OCI-LY1 (cell line): ENCODE data around the gene PARS2.
A peak's percentile ranks its signal among the peaks of the same experiment; 100 is the strongest.

Experiments used
- H2AFZ ChIP-seq: fragments of 200-600 bp; sonication (generic), shearing (Covaris generic); 2 replicates; pipeline ENCODE4 v1.6.0; 2014; ENCODE audit warnings: antibody characterized with exemption, mild to moderate bottlenecking, low read length
- H3F3A ChIP-seq: fragments of 200-600 bp; sonication (generic), shearing (Covaris generic); 2 replicates; pipeline ENCODE4 v1.6.0; 2014; ENCODE audit warnings: mild to moderate bottlenecking, antibody characterized with exemption, low read length, moderate library complexity; ENCODE audit not compliant: insufficient read depth
- H3K27ac ChIP-seq: fragments of 200-600 bp; sonication (generic); 2 replicates; pipeline ENCODE4 v1.5.1; 2014; ENCODE audit warnings: low read length, mixed run types, mild to moderate bottlenecking, low read depth; ENCODE audit not compliant: poor library complexity, severe bottlenecking
- H3K27me3 ChIP-seq: fragments of 200-600 bp; sonication (generic); 2 replicates; pipeline ENCODE4 v1.6.0; 2014; ENCODE audit warnings: antibody characterized with exemption, mild to moderate bottlenecking, low read length, moderate library complexity; ENCODE audit not compliant: insufficient read depth
- H3K36me3 ChIP-seq: fragments of 200-600 bp; sonication (generic); 2 replicates; pipeline ENCODE4 v1.6.1; 2014; ENCODE audit warnings: mild to moderate bottlenecking, antibody characterized with exemption, low read length, moderate library complexity, mixed read lengths; ENCODE audit not compliant: insufficient read depth
- H3K4me1 ChIP-seq: fragments of 200-600 bp; sonication (generic); 2 replicates; pipeline ENCODE4 v1.5.1; 2014; ENCODE audit warnings: mild to moderate bottlenecking, low read length, moderate library complexity; ENCODE audit not compliant: insufficient read depth, severe bottlenecking
- H3K4me2 ChIP-seq: fragments of 200-600 bp; sonication (generic), shearing (Covaris generic); 2 replicates; pipeline ENCODE4 v1.6.1; 2014; ENCODE audit warnings: low read length
- H3K4me3 ChIP-seq: fragments of 200-600 bp; sonication (generic); 2 replicates; pipeline ENCODE4 v1.5.1; 2014; ENCODE audit warnings: low read length, low read depth, mild to moderate bottlenecking, mixed read lengths; ENCODE audit not compliant: poor library complexity, severe bottlenecking
- H3K79me2 ChIP-seq: fragments of 200-600 bp; shearing (Covaris generic); 2 replicates; pipeline ENCODE4 v1.6.1; 2016; ENCODE audit warnings: mixed run types, low read length, mixed read lengths; ENCODE audit not compliant: insufficient read depth
- H3K9ac ChIP-seq: fragments of 200-600 bp; sonication (generic), shearing (Covaris generic); 2 replicates; pipeline ENCODE4 v1.6.1; 2014; ENCODE audit warnings: mild to moderate bottlenecking, low read length, mixed read lengths
- H3K9me2 ChIP-seq: fragments of 200-600 bp; sonication (generic), shearing (Covaris generic); 2 replicates; pipeline ENCODE4 v1.6.1; 2014; ENCODE audit warnings: low read depth, mild to moderate bottlenecking, low read length, mixed read lengths
- H3K9me3 ChIP-seq: fragments of 200-600 bp; shearing (Covaris generic); 2 replicates; pipeline ENCODE4 v1.6.1; 2014; ENCODE audit warnings: low read length, mixed read lengths
- H4K20me1 ChIP-seq: fragments of 200-600 bp; sonication (generic), shearing (Covaris generic); 2 replicates; pipeline ENCODE4 v1.6.0; 2016; ENCODE audit warnings: mild to moderate bottlenecking, low read length; ENCODE audit not compliant: insufficient read depth
- EZH2 ChIP-seq: fragments of 200-600 bp; sonication (generic), shearing (Covaris generic); IDR thresholded peaks from 2 replicates; pipeline ENCODE4 v1.8.0; 2017; ENCODE audit warnings: borderline replicate concordance, mixed run types, mild to moderate bottlenecking, antibody characterized with exemption, low read length, moderate library complexity, mixed read lengths
- TF ChIP-seq, protein P1 (sequence below): fragments of 200-600 bp; sonication (generic), shearing (Covaris generic); IDR thresholded peaks from 2 replicates; pipeline ENCODE4 v1.5.1; 2017; ENCODE audit warnings: mild to moderate bottlenecking, antibody characterized with exemption, low read length, moderate library complexity, mixed read lengths

The PARS2 gene

DNA sequence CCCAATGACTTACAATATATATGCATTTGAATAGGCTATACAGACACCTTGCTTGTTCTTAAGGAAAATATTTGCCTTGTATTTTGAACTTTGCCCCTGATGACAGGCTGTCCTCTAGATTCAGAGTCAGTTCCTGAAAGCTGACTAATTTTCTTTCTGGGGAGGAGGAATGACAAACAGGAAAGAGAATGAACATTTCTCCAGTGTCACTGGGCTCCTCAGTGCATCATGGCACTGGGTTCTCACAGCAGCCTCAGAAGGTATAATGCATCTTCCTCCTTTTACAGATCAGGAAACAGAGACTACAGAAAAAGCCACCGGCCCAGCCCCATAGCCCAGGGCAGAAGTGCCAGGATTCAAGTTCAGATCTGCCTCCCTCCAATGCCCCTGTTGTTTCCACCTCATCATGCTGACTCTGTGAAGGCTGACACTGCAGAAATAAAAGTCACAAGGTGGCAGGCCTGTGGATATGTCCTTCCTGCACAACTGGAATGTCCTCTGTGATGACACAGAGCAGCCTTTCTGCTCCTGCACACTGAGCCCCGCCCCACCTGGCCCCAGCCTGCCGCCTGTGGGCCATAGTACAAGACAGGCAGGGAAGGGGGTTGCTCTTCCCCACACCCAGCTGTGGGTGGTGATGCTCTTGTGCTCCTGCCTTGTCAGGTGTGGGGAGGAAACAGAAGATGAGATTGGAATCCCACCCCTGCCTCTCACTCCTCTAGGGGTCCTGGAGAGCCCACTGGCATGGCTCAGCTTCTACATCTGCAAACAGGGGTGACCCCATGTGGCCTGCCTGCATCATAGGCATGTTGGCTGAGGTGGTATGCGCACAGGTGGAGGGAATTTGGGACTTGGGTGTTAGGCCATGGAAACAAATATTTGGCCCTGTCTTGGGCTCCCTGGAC is 30.4 kb upstream of the PARS2 start:
- Histone ChIP-seq H4K20me1 (no peaks in the 10 kb centered on the region), H3K27me3 (no peaks in the 10 kb centered on the region), H3K79me2 (no peaks in the 10 kb centered on the region), H3K4me1 (no peaks in the 10 kb centered on the region), H3K9me3 (no peaks in the 10 kb centered on the region), H2AFZ (no peak overlapping the region), H3K27ac (no peak overlapping the region), H3F3A (no peaks in the 10 kb centered on the region), H3K36me3 (no peaks in the 10 kb centered on the region), H3K4me3 (no peak overlapping the region), H3K4me2 (no peak overlapping the region), H3K9me2 (no peaks in the 10 kb centered on the region), H3K9ac (no peak overlapping the region)
- TF ChIP-seq, protein P1, sequence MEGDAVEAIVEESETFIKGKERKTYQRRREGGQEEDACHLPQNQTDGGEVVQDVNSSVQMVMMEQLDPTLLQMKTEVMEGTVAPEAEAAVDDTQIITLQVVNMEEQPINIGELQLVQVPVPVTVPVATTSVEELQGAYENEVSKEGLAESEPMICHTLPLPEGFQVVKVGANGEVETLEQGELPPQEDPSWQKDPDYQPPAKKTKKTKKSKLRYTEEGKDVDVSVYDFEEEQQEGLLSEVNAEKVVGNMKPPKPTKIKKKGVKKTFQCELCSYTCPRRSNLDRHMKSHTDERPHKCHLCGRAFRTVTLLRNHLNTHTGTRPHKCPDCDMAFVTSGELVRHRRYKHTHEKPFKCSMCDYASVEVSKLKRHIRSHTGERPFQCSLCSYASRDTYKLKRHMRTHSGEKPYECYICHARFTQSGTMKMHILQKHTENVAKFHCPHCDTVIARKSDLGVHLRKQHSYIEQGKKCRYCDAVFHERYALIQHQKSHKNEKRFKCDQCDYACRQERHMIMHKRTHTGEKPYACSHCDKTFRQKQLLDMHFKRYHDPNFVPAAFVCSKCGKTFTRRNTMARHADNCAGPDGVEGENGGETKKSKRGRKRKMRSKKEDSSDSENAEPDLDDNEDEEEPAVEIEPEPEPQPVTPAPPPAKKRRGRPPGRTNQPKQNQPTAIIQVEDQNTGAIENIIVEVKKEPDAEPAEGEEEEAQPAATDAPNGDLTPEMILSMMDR = no peak
- TF ChIP-seq EZH2 = no peak

DNA sequence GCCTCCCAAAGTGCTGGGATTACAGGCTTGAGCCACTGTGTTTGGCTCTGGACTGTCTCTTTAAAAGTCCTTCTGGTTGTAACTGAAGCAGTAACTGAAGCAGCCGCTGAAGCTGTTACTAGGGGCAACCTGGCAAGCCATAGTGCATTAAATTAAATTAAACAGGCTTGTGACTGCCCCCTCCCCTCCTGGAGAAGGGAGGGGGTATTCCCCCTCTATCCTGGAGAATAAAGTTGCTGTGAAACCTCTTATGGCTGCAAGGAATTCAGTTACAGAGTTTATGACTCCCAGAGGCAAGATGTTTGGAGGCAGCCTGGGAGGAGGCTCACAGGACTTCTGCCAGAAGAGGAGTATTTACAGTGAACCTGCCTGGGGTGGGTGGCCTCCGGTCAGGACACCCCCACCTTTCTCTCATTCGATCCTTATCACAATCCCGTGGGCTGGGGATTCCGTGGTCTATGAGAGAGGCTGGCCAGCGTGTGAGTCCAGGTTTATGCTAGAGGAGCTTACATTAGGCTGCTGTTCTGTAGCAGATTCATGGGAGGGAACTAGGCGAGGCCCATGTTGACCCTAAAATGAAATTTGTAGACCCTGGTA is 28.5 kb upstream of the PARS2 start:
- no peaks in the 10 kb centered on the region for H4K20me1 ChIP-seq
- no peaks in the 10 kb centered on the region for H3K27me3 ChIP-seq
- TF ChIP-seq, protein P1 = no peak
- TF ChIP-seq EZH2 = no peak
- H3K4me1 ChIP-seq = no peaks in the 10 kb centered on the region
- H3K79me2 ChIP-seq = no peaks in the 10 kb centered on the region
- no peak overlapping the region for H3K4me3 ChIP-seq
- no peaks in the 10 kb centered on the region for H3K9me2 ChIP-seq
- no peak overlapping the region for H2AFZ ChIP-seq
- H3K36me3 ChIP-seq = no peaks in the 10 kb centered on the region
- no peaks in the 10 kb centered on the region for H3K9me3 ChIP-seq
- no peak overlapping the region for H3K9ac ChIP-seq
- no peak overlapping the region for H3K4me2 ChIP-seq
- no peaks in the 10 kb centered on the region for H3F3A ChIP-seq
- no peak overlapping the region for H3K27ac ChIP-seq

DNA sequence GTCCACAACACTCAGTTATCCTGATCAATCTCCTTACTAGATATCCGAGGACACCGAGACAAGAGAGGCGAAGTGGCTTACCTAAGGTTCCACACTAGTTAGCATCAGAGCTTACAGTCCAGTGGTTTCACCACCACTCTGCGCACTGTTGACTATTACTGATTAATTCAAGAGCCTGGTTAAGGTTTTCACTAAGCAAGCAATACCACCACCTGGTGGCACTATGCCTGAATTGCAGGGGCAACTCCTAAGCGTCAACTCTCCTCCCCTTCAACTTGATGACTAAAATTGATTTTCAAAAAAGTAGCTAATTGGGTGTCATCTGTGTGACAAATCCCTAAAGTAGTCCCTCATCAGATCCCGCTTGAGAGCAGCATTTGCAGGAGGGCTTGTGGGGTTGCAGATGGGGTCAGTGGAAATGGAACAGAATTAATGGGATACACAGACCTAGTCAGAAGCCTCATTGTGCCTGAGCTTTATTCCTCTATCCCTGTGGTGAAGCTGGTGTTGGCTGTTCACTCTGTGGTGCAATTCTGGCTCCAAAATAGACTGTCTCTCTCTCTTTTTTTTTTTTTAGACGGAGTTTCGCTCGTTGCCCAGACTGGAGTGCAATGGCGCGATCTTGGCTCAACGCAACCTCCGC is 27.7 kb upstream of the PARS2 start:
- Histone ChIP-seq H3K9me2 (no peaks in the 10 kb centered on the region), H4K20me1 (no peaks in the 10 kb centered on the region), H3K79me2 (no peaks in the 10 kb centered on the region), H3K4me1 (no peaks in the 10 kb centered on the region), H3K9me3 (no peaks in the 10 kb centered on the region), H3K36me3 (no peaks in the 10 kb centered on the region), H3K27ac (no peak overlapping the region), H2AFZ (no peak overlapping the region), H3K4me3 (no peak overlapping the region), H3K9ac (no peak overlapping the region), H3K27me3 (no peaks in the 10 kb centered on the region), H3K4me2 (no peak overlapping the region), H3F3A (no peaks in the 10 kb centered on the region)
- TF ChIP-seq EZH2 = no peak
- TF ChIP-seq, protein P1 = peak; percentile 92
